Vagina (tissue), 2 donors: Measurements from ENCODE around the gene SUDS3.

Experiments
- POLR2A ChIP-seq, 2 donors: fragments of 450-650 bp; IDR thresholded peaks; one replicate each; pipeline ENCODE4 v1.6.1; 2017; ENCODE audit warnings: antibody characterized with exemption in 2 of 2, mild to moderate bottlenecking in 2 of 2, moderate library complexity in 2 of 2
- TF ChIP-seq, protein P1 (sequence below), 3 experiments: fragments of 450-650 bp in 2 of 3; fragments of 200-600 bp in 1 of 3; sonication (generic) in 1 of 3; IDR thresholded peaks; one replicate each; pipeline ENCODE4 v1.5.1; 2017 to 2019; ENCODE audit warnings: antibody characterized with exemption in 3 of 3, mild to moderate bottlenecking in 2 of 3, moderate library complexity in 2 of 3

GRCh38 chr12:118373616-118374015, 2.7 kb upstream of the SUDS3 start:
- TF ChIP-seq, protein P1, sequence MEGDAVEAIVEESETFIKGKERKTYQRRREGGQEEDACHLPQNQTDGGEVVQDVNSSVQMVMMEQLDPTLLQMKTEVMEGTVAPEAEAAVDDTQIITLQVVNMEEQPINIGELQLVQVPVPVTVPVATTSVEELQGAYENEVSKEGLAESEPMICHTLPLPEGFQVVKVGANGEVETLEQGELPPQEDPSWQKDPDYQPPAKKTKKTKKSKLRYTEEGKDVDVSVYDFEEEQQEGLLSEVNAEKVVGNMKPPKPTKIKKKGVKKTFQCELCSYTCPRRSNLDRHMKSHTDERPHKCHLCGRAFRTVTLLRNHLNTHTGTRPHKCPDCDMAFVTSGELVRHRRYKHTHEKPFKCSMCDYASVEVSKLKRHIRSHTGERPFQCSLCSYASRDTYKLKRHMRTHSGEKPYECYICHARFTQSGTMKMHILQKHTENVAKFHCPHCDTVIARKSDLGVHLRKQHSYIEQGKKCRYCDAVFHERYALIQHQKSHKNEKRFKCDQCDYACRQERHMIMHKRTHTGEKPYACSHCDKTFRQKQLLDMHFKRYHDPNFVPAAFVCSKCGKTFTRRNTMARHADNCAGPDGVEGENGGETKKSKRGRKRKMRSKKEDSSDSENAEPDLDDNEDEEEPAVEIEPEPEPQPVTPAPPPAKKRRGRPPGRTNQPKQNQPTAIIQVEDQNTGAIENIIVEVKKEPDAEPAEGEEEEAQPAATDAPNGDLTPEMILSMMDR (IDR thresholded peaks at IDR 0.05) = no peak
- TF ChIP-seq POLR2A (IDR thresholded peaks at IDR 0.05) = no peak
